ENCODE data around the gene AAK1. TPM values are rescaled to one million over a fixed set of nuclear protein-coding genes. Genes with fewer than 3 reads are reported as not detected.

Gene AAK1
- total RNA-seq, 1 donor from 2014 or later, result 43.4 TPM

DNA sequence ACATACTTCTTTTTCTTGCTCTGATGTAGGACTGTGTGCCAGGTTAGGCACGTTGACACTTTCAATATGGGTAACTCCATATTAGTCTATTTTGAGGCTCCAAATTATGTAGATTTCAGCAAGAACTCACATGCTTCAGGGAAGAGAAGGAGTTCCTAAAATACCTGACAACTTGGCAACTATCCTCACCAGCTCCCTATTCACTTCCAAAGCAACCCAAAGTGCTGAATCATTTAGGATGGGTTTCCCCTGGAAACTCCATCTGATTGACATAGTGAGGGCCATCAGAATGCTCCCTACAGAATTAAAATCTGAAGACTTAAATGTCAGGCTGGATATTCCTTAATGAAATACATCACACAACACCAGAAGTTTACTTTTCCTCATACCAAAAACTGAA is 173.8 kb downstream of the AAK1 start:
- Mint-ChIP-seq H3K36me3 (ENCODE audit: insufficient read depth) (peaks cover 9% of the 10 kb centered on the region), H3K9me3 (ENCODE audit: low read depth) (no peaks in the 10 kb centered on the region), H3K27ac (no peak overlapping the region), H3K27me3 (no peaks in the 10 kb centered on the region), H3K4me3 (ENCODE audit: low read depth) (no peak overlapping the region), H3K4me1 (ENCODE audit: low read depth) (peaks cover 6% of the 10 kb centered on the region)
- TF ChIP-seq, protein P1, sequence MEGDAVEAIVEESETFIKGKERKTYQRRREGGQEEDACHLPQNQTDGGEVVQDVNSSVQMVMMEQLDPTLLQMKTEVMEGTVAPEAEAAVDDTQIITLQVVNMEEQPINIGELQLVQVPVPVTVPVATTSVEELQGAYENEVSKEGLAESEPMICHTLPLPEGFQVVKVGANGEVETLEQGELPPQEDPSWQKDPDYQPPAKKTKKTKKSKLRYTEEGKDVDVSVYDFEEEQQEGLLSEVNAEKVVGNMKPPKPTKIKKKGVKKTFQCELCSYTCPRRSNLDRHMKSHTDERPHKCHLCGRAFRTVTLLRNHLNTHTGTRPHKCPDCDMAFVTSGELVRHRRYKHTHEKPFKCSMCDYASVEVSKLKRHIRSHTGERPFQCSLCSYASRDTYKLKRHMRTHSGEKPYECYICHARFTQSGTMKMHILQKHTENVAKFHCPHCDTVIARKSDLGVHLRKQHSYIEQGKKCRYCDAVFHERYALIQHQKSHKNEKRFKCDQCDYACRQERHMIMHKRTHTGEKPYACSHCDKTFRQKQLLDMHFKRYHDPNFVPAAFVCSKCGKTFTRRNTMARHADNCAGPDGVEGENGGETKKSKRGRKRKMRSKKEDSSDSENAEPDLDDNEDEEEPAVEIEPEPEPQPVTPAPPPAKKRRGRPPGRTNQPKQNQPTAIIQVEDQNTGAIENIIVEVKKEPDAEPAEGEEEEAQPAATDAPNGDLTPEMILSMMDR (IDR thresholded peaks at IDR 0.05; ENCODE audit: unreplicated experiment), result no peak
- no peak for DNase-seq (ENCODE audit: low spot score, unreplicated experiment)

DNA sequence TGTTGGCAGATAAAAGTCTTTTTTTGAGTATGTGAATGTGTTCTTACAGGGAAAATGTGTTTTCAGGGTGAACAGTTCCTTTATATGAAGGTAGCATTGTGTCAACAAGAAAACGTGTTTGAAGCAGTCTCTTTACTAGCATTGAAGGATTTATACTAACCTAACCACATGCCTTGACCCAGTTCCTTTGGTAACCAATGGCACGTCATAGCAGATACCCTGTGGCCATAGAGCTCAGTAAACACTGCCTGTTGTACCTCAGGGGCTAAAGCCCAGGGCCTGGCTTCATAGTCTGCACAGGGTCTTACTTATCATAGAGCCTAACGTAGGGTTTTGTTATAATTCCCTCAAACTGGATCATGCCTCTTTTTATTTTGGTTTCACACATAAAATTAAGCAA is 174.2 kb downstream of the AAK1 start:
- no peak for DNase-seq (ENCODE audit: low spot score, unreplicated experiment)
- peaks cover 9% of the 10 kb centered on the region for H3K36me3 Mint-ChIP-seq (ENCODE audit: insufficient read depth)
- no peak overlapping the region for H3K27ac Mint-ChIP-seq
- H3K4me3 Mint-ChIP-seq (ENCODE audit: low read depth), result no peak overlapping the region
- peaks cover 6% of the 10 kb centered on the region for H3K4me1 Mint-ChIP-seq (ENCODE audit: low read depth)
- TF ChIP-seq, protein P1 (IDR thresholded peaks at IDR 0.05; ENCODE audit: unreplicated experiment), result no peak
- no peaks in the 10 kb centered on the region for H3K9me3 Mint-ChIP-seq (ENCODE audit: low read depth)
- H3K27me3 Mint-ChIP-seq, result no peaks in the 10 kb centered on the region

DNA sequence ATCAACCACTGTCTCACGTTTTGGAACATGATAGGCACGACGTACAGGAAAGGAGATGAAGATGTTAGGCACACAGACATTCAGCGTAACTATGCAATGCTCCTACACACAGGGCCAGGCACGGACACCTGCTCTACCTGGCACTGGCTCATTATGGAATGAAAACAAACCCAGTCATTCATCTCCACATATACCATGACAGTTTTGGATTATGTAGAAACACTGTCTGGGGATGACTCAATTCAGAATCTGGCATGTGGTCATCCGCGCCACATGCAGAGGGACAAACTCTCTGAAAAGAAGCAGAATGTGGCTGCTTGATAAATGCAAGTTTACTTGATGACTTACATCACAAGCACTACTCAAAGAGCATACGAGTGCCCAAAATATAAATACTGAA is 176.8 kb downstream of the AAK1 start:
- H3K27me3 Mint-ChIP-seq, result no peaks in the 10 kb centered on the region
- DNase-seq (ENCODE audit: low spot score, unreplicated experiment), result no peak
- H3K9me3 Mint-ChIP-seq (ENCODE audit: low read depth), result no peaks in the 10 kb centered on the region
- H3K4me3 Mint-ChIP-seq (ENCODE audit: low read depth), result no peak overlapping the region
- no peak overlapping the region for H3K27ac Mint-ChIP-seq
- TF ChIP-seq, protein P1 (IDR thresholded peaks at IDR 0.05; ENCODE audit: unreplicated experiment), result no peak
- H3K36me3 Mint-ChIP-seq (ENCODE audit: insufficient read depth), result peaks cover 12% of the 10 kb centered on the region
- H3K4me1 Mint-ChIP-seq (ENCODE audit: low read depth), result peaks cover 2% of the 10 kb centered on the region

- no peaks in the 10 kb centered on the region for H3K27me3 Mint-ChIP-seq
- H3K4me3 Mint-ChIP-seq (ENCODE audit: low read depth), result no peak overlapping the region
- H3K27ac Mint-ChIP-seq, result no peak overlapping the region
- DNase-seq (ENCODE audit: low spot score, unreplicated experiment), result no peak
- H3K4me1 Mint-ChIP-seq (ENCODE audit: low read depth), result peaks cover under 1% of the 10 kb centered on the region
- H3K36me3 Mint-ChIP-seq (ENCODE audit: insufficient read depth), result peaks cover 12% of the 10 kb centered on the region
- TF ChIP-seq, protein P1 (IDR thresholded peaks at IDR 0.05; ENCODE audit: unreplicated experiment), result no peak
- no peaks in the 10 kb centered on the region for H3K9me3 Mint-ChIP-seq (ENCODE audit: low read depth)
Observed at GRCh38 chr2:69465513-69466456, 177.8 kb downstream of the AAK1 start.

- Mint-ChIP-seq H3K9me3 (ENCODE audit: low read depth) (no peaks in the 10 kb centered on the region), H3K36me3 (ENCODE audit: insufficient read depth) (peaks cover 12% of the 10 kb centered on the region), H3K27ac (no peak overlapping the region), H3K4me3 (ENCODE audit: low read depth) (no peak overlapping the region), H3K27me3 (no peaks in the 10 kb centered on the region), H3K4me1 (ENCODE audit: low read depth) (no peaks in the 10 kb centered on the region)
- TF ChIP-seq, protein P1 (IDR thresholded peaks at IDR 0.05; ENCODE audit: unreplicated experiment), result no peak
- DNase-seq (ENCODE audit: low spot score, unreplicated experiment), result no peak
Observed at GRCh38 chr2:69464575-69464974, 179.0 kb downstream of the AAK1 start.
